Measurements from ENCODE around the gene OGN.
A peak's percentile ranks its signal among the peaks of the same experiment; 100 is the strongest.

Gene OGN

DNA sequence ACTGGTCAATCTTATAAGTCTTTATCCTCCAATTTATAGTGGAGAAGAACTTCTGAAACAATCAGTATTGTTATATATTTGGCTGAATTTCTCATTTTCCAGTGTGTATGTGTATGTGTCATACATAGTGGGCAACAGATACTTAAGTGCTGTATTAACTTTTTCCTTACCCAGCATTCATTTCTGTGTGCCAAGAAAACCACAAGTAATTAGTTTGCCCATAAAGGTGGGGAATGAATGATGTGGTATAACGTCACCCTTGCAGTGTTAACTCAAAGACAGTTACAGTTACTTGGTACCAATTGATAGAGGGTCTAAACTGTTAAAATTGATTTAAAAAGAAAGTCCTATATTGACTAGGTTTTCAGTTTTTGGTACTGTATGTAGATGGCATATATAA is 2.0 kb downstream of the OGN start (continued):
- TF ChIP-seq KLF8 (tag by site-specific recombination; IDR thresholded peaks at IDR 0.05): 0 out of 2 replicates have a peak, but pooled peaks have one; percentile 35
- TF ChIP-seq SCRT2 (tag by site-specific recombination; IDR thresholded peaks at IDR 0.05): no peak
- no peak for TF ChIP-seq HOXC10 (CRISPR knock-in tag; IDR thresholded peaks at IDR 0.05)
- TF ChIP-seq ZNF221 (tag by site-specific recombination; IDR thresholded peaks at IDR 0.05; ENCODE audit: borderline replicate concordance): no peak

GRCh38 chr9:92397853-92398252 is 6.5 kb downstream of the OGN start:
- no peaks in the 10 kb centered on the region for H3K9me3 ChIP-seq (ENCODE audit: control insufficient read depth, insufficient read depth, low read depth, low read length)
- ChIA-PET POLR2A (no interaction called here), CTCF (interaction anchor here (0.6 kb wide), 1 partner anchor 88 kb away, joined by 5 read pairs; no protein-coding TSS in a partner anchor)
- no peak overlapping the region for H3K27ac ChIP-seq (ENCODE audit: extremely low read depth, low read depth, low read length)
- TF ChIP-seq ZNF341 (tag by site-specific recombination; IDR thresholded peaks at IDR 0.05; ENCODE audit: low read depth) (no peak), GLIS2 (tag by site-specific recombination; IDR thresholded peaks at IDR 0.05) (no peak), KLF10 (tag by site-specific recombination; IDR thresholded peaks at IDR 0.05) (no peak), ZBTB20 (tag by site-specific recombination; IDR thresholded peaks at IDR 0.05) (no peak), KLF1 (tag by site-specific recombination; IDR thresholded peaks at IDR 0.05) (no peak), ZNF837 (tag by site-specific recombination; IDR thresholded peaks at IDR 0.05) (no peak), FEZF1 (tag by site-specific recombination; IDR thresholded peaks at IDR 0.05) (no peak), ZNF624 (tag by site-specific recombination; IDR thresholded peaks at IDR 0.05) (no peak)
- TF ChIP-seq, protein P1, sequence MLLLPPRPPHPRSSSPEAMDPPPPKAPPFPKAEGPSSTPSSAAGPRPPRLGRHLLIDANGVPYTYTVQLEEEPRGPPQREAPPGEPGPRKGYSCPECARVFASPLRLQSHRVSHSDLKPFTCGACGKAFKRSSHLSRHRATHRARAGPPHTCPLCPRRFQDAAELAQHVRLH (tag by site-specific recombination; IDR thresholded peaks at IDR 0.05): no peak
- H3K4me3 ChIP-seq (ENCODE audit: low read depth, low read length): no peak overlapping the region
- peaks cover 2% of the 10 kb centered on the region; the same call in 1 of the 2 replicates for H3K4me1 ChIP-seq (ENCODE audit: control insufficient read depth, insufficient read depth, low read length)
- H3K36me3 ChIP-seq (ENCODE audit: control insufficient read depth in 2 of 2, insufficient read depth in 1 of 2, low read length in 2 of 2): no peaks in the 10 kb centered on the region

DNA sequence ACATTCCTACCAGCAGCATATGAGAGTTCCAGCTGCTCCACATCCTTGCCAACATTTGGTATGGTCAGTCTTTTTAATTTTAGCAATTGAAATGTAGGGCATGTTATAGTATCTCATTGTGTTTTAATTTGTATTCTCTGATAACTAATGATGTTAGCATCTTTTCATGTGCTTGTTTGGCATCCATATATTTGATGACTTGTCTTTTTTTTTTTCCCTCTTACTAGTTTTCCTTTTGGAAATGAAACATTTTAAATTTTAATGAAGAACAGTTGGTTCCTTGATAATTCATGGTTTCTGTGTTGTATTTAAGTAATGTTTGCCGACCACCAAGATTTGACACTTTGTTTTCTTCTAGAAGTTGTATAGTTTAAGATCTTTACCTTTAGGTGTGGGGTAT is 8.8 kb downstream of the OGN start:
- ChIA-PET POLR2A (no interaction called here), CTCF (no interaction called here)
- Histone ChIP-seq H3K9me3 (ENCODE audit: control insufficient read depth, insufficient read depth, low read depth, low read length) (no peaks in the 10 kb centered on the region), H3K36me3 (ENCODE audit: control insufficient read depth in 2 of 2, insufficient read depth in 1 of 2, low read length in 2 of 2) (no peaks in the 10 kb centered on the region), H3K27ac (ENCODE audit: extremely low read depth, low read depth, low read length) (no peak overlapping the region), H3K4me3 (ENCODE audit: low read depth, low read length) (no peak overlapping the region), H3K4me1 (ENCODE audit: control insufficient read depth, insufficient read depth, low read length) (no peaks in the 10 kb centered on the region)
- TF ChIP-seq ZNF600 (tag by site-specific recombination; IDR thresholded peaks at IDR 0.05) (no peak), ZNF24 (tag by site-specific recombination; IDR thresholded peaks at IDR 0.05) (no peak), ZNF473 (tag by site-specific recombination; IDR thresholded peaks at IDR 0.05) (no peak), KLF1 (tag by site-specific recombination; IDR thresholded peaks at IDR 0.05) (no peak), ZNF560 (tag by site-specific recombination; IDR thresholded peaks at IDR 0.05; ENCODE audit: borderline replicate concordance) (no peak), ZNF660 (tag by site-specific recombination; IDR thresholded peaks at IDR 0.05) (no peak)
- TF ChIP-seq, protein P2, sequence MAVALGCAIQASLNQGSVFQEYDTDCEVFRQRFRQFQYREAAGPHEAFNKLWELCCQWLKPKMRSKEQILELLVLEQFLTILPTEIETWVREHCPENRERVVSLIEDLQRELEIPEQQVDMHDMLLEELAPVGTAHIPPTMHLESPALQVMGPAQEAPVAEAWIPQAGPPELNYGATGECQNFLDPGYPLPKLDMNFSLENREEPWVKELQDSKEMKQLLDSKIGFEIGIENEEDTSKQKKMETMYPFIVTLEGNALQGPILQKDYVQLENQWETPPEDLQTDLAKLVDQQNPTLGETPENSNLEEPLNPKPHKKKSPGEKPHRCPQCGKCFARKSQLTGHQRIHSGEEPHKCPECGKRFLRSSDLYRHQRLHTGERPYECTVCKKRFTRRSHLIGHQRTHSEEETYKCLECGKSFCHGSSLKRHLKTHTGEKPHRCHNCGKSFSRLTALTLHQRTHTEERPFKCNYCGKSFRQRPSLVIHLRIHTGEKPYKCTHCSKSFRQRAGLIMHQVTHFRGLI (tag by site-specific recombination; IDR thresholded peaks at IDR 0.05): no peak

DNA sequence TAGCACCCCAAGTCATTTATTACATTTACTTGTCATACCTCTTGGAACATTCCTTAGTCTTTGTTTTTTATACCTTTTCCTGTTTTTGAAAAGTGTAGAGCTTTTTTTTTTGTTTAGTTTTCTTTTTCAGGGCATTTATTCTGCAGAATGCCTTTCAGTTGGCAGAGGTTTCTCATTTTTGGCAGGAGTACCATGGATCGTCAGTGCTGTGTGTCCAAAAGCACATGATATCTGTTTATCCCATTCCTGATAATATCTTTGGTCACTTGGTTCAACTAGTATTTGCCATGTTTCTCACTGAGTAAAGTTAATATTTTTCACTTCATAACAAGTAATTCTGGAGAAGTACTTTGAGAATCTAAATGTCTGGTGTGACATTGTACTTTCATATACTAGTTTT is 10.7 kb downstream of the OGN start:
- Histone ChIP-seq H3K4me3 (ENCODE audit: low read depth, low read length) (no peak overlapping the region), H3K4me1 (ENCODE audit: control insufficient read depth, insufficient read depth, low read length) (no peaks in the 10 kb centered on the region), H3K27ac (ENCODE audit: extremely low read depth, low read depth, low read length) (no peak overlapping the region), H3K36me3 (ENCODE audit: control insufficient read depth in 2 of 2, insufficient read depth in 1 of 2, low read length in 2 of 2) (no peaks in the 10 kb centered on the region), H3K9me3 (ENCODE audit: control insufficient read depth, insufficient read depth, low read depth, low read length) (no peaks in the 10 kb centered on the region)
- POLR2A ChIA-PET: interaction anchor here (0.7 kb wide), 1 partner anchor 9 kb away, joined by 3 read pairs; no protein-coding TSS in a partner anchor
- CTCF ChIA-PET: no interaction called here
- no peak for TF ChIP-seq ZNF501 (tag by site-specific recombination; IDR thresholded peaks at IDR 0.05)
- no peak for TF ChIP-seq ZNF19 (tag by site-specific recombination; IDR thresholded peaks at IDR 0.05; ENCODE audit: low read depth)
- TF ChIP-seq, protein P2 (tag by site-specific recombination; IDR thresholded peaks at IDR 0.05): no peak
- TF ChIP-seq ZNF223 (tag by site-specific recombination; IDR thresholded peaks at IDR 0.05): no peak
- no peak for TF ChIP-seq ZNF146 (tag by site-specific recombination; IDR thresholded peaks at IDR 0.05)
- TF ChIP-seq, protein P3, sequence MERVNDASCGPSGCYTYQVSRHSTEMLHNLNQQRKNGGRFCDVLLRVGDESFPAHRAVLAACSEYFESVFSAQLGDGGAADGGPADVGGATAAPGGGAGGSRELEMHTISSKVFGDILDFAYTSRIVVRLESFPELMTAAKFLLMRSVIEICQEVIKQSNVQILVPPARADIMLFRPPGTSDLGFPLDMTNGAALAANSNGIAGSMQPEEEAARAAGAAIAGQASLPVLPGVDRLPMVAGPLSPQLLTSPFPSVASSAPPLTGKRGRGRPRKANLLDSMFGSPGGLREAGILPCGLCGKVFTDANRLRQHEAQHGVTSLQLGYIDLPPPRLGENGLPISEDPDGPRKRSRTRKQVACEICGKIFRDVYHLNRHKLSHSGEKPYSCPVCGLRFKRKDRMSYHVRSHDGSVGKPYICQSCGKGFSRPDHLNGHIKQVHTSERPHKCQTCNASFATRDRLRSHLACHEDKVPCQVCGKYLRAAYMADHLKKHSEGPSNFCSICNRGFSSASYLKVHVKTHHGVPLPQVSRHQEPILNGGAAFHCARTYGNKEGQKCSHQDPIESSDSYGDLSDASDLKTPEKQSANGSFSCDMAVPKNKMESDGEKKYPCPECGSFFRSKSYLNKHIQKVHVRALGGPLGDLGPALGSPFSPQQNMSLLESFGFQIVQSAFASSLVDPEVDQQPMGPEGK (tag by site-specific recombination; IDR thresholded peaks at IDR 0.05): no peak
- TF ChIP-seq ZNF629 (tag by site-specific recombination; IDR thresholded peaks at IDR 0.05): no peak
- TF ChIP-seq ZNF138 (tag by site-specific recombination; IDR thresholded peaks at IDR 0.05; ENCODE audit: borderline replicate concordance): no peak
- TF ChIP-seq ZNF621 (tag by site-specific recombination; IDR thresholded peaks at IDR 0.05): no peak
- no peak for TF ChIP-seq SCRT2 (tag by site-specific recombination; IDR thresholded peaks at IDR 0.05)
- TF ChIP-seq SCRT1 (tag by site-specific recombination; IDR thresholded peaks at IDR 0.05; ENCODE audit: borderline replicate concordance): no peak

Measured in HEK293 (cell line).